GM12873 (cell line): ENCODE measurements around the gene PBX3.

Experiments used
- CTCF ChIP-seq: IDR thresholded peaks from 2 replicates; pipeline ENCODE4 v1.5.1; 2012; ENCODE audit warnings: low read depth, mild to moderate bottlenecking, moderate library complexity, low read length, control low read depth; ENCODE audit not compliant: insufficient read depth; ENCODE audit errors: missing control alignments

PBX3 gene

GRCh38 chr9:125889476-125890419 lies 142.6 kb downstream of the PBX3 start:
- no peak for TF ChIP-seq CTCF

DNA sequence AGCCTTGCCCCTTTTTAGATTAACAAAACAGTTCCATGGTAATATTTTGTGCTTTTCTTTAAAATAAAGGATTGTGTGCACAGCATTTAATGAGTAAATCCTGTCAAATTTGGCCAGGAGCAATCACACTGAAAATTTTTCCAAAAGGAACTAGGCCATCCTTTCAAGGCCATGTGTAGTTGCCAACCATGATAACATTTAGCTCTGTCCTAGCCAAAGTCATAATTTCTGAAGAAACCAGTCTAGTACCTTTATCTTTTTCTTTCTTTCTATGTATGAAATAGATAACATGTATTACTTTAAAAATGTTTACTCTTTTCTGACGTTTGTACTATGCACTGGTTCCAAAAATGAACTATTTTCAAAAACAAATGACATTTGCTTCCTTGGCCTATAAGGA lies 143.7 kb downstream of the PBX3 start:
- TF ChIP-seq CTCF: no peak

DNA sequence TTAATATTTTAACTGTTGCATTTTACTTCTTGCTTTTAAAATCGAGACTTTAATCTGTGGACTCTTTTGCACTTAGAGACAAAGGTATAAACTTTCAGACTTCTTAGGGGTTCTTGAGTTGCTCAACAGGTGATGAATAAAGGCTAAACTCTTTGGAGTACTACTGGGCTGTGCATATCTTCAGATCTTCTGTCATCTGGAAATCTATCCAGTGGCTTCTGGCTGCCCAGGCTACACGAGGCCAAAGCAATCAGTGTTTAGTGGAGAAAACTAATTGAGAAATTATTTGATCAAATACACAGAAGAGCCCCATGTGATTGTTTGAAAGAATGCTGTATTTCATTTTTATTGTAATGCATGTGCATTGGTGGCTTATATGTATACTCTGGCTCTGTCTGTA lies 146.1 kb downstream of the PBX3 start:
- no peak for TF ChIP-seq CTCF

GRCh38 chr9:125894566-125894965 lies 147.4 kb downstream of the PBX3 start:
- no peak for TF ChIP-seq CTCF

GRCh38 chr9:125896404-125896803 lies 149.2 kb downstream of the PBX3 start:
- no peak for TF ChIP-seq CTCF

DNA sequence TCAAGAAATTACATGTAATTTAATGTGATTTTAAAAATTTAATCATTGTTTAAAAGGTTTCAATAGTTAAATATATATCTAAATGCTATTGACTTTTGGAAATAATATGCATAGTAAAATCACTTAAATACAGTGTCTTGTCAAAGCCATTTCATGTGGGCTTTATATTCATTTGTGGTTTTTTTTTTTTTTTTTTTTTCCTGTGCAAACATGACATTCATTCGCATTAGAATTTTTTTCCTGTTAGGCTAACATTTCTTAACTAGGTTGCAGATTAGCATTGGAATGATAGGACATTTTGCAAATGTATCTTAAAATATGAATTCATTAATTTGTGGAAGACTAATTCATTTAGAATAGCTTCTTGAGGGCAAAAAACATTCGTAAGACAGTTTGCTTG lies 149.8 kb downstream of the PBX3 start:
- no peak for TF ChIP-seq CTCF

DNA sequence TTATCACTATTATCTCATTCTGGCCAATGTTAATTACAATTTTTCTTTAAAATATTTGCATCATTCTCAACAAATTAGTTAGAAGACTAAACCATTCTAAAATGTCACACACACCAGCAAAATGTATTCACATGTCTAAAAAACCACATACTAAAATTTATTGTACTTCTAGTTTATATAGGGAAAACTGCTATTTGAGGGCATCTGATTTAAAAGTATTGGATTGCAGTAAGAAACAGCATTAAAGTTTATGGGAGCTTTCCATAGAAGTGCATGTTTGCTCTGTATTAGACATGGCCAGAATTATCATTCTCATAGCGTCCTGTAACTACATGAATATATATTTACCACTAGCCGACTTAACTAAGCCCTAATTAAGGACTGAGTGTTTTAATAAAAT lies 150.3 kb downstream of the PBX3 start:
- TF ChIP-seq CTCF: no peak
